GM21619 (cell line): Measurements from ENCODE around the gene MAMDC4.
"Not testable (repeated sequence)": the region's sequence is repeated elsewhere in the genome, so short reads cannot be mapped to it uniquely, and the experiment has no call there.

Experiments used
- ATAC-seq: cut with Tn5 transposase; IDR thresholded peaks from one replicate; pipeline ENCODE4 v1.9.1; 2021; ENCODE audit not compliant: unreplicated experiment

The MAMDC4 gene

GRCh38 chr9:136824496-136825225 is 27.5 kb upstream of the MAMDC4 start:
- no peak for ATAC-seq

GRCh38 chr9:136825295-136826187 is 26.6 kb upstream of the MAMDC4 start:
- ATAC-seq, result no peak

GRCh38 chr9:136826188-136826541 is 26.0 kb upstream of the MAMDC4 start:
- no peak for ATAC-seq

- no peak for ATAC-seq
Measured at GRCh38 chr9:136826703-136827582, 25.2 kb upstream of the MAMDC4 start.

- no peak for ATAC-seq
Measured at GRCh38 chr9:136827794-136828473, 24.2 kb upstream of the MAMDC4 start.

GRCh38 chr9:136828474-136829140 is 23.5 kb upstream of the MAMDC4 start:
- ATAC-seq, result no peak

- no peak for ATAC-seq
Measured at GRCh38 chr9:136829412-136829811, 22.7 kb upstream of the MAMDC4 start.

GRCh38 chr9:136829981-136830885 is 21.9 kb upstream of the MAMDC4 start:
- no peak for ATAC-seq

GRCh38 chr9:136831002-136831719 is 21.0 kb upstream of the MAMDC4 start:
- ATAC-seq, result no peak

- no peak for ATAC-seq
Measured at GRCh38 chr9:136831720-136832104, 20.4 kb upstream of the MAMDC4 start.

GRCh38 chr9:136832581-136832980 is 19.6 kb upstream of the MAMDC4 start:
- ATAC-seq, result no peak

- not testable (repeated sequence) for ATAC-seq
Measured at GRCh38 chr9:136833381-136834048, 18.6 kb upstream of the MAMDC4 start.

- no peak for ATAC-seq
Measured at GRCh38 chr9:136835162-136835931, 16.8 kb upstream of the MAMDC4 start.

GRCh38 chr9:136835932-136836904 is 15.9 kb upstream of the MAMDC4 start:
- ATAC-seq, result no peak

- no peak for ATAC-seq
Measured at GRCh38 chr9:136837146-136837855, 14.8 kb upstream of the MAMDC4 start.
